SW480 (cell line): ENCODE results near the gene TBC1D16.
A peak's percentile ranks its signal among the peaks of the same experiment; 100 is the strongest.
"Not testable (repeated sequence)": the region's sequence is repeated elsewhere in the genome, so short reads cannot be mapped to it uniquely, and the experiment has no call there.

ENCODE experiments used
- DNase-seq: peaks from one replicate; pipeline ENCODE4 v3.0.0-alpha.2; 2016; ENCODE audit warnings: low spot score

TBC1D16 gene

GRCh38 chr17:79974566-79975497, 60.8 kb downstream of the TBC1D16 start:
- DNase-seq = no peak

- DNase-seq = no peak
These were observed 64.0 kb downstream of the TBC1D16 start for GRCh38 chr17:79971651-79972050.

GRCh38 chr17:79970576-79971068, 65.0 kb downstream of the TBC1D16 start:
- DNase-seq = peak; percentile 40

- DNase-seq = no peak
These were observed 65.8 kb downstream of the TBC1D16 start for GRCh38 chr17:79969906-79970305.

GRCh38 chr17:79968116-79968515, 67.6 kb downstream of the TBC1D16 start:
- no peak for DNase-seq

GRCh38 chr17:79966681-79967080, 69.0 kb downstream of the TBC1D16 start:
- no peak for DNase-seq

GRCh38 chr17:79965806-79966205, 69.9 kb downstream of the TBC1D16 start:
- DNase-seq = no peak

GRCh38 chr17:79962467-79962866, 73.2 kb downstream of the TBC1D16 start:
- DNase-seq = not testable (repeated sequence)

- not testable (repeated sequence) for DNase-seq
These were observed 74.1 kb downstream of the TBC1D16 start for GRCh38 chr17:79961567-79961966.

GRCh38 chr17:79960788-79961522, 74.7 kb downstream of the TBC1D16 start:
- DNase-seq = no peak

- DNase-seq = no peak
These were observed 76.6 kb downstream of the TBC1D16 start for GRCh38 chr17:79959042-79959441.

GRCh38 chr17:79956853-79957252, 78.8 kb downstream of the TBC1D16 start:
- no peak for DNase-seq

GRCh38 chr17:79956441-79956735, 79.3 kb downstream of the TBC1D16 start:
- not testable (repeated sequence) for DNase-seq

- DNase-seq = no peak
These were observed 79.8 kb downstream of the TBC1D16 start for GRCh38 chr17:79955691-79956440.

- DNase-seq = no peak
These were observed 80.5 kb downstream of the TBC1D16 start for GRCh38 chr17:79955167-79955549.

GRCh38 chr17:79954281-79955166, 81.1 kb downstream of the TBC1D16 start:
- DNase-seq = no peak

- DNase-seq = no peak
These were observed 82.3 kb downstream of the TBC1D16 start for GRCh38 chr17:79953335-79953734.

GRCh38 chr17:79952901-79953300, 82.8 kb downstream of the TBC1D16 start:
- DNase-seq = no peak

GRCh38 chr17:79952265-79952877, 83.3 kb downstream of the TBC1D16 start:
- DNase-seq = no peak

- peak; percentile 95 for DNase-seq
These were observed 84.1 kb downstream of the TBC1D16 start for GRCh38 chr17:79951361-79952264.
